ENCODE data around the gene CNNM1.

Gene CNNM1

GRCh38 chr10:99337901-99338300 is 8.7 kb downstream of the CNNM1 start:
- DNase-seq: no peak

- DNase-seq: no peak
These were observed 9.9 kb downstream of the CNNM1 start for GRCh38 chr10:99339077-99339476.

GRCh38 chr10:99339563-99340047 is 10.4 kb downstream of the CNNM1 start:
- no peak for DNase-seq

- DNase-seq: no peak
These were observed 11.5 kb downstream of the CNNM1 start for GRCh38 chr10:99340650-99341049.

GRCh38 chr10:99341248-99341647 is 12.1 kb downstream of the CNNM1 start:
- no peak for DNase-seq

GRCh38 chr10:99341860-99342490 is 12.8 kb downstream of the CNNM1 start:
- no peak for DNase-seq

GRCh38 chr10:99343262-99343661 is 14.1 kb downstream of the CNNM1 start:
- no peak for DNase-seq

- no peak for DNase-seq
These were observed 15.6 kb downstream of the CNNM1 start for GRCh38 chr10:99344715-99345114.

GRCh38 chr10:99345350-99345749 is 16.2 kb downstream of the CNNM1 start:
- peak in 1 of 2 experiments; percentile 0 for DNase-seq

- peak; percentile 20 to 50 for DNase-seq
These were observed 17.1 kb downstream of the CNNM1 start for GRCh38 chr10:99346247-99346646.

GRCh38 chr10:99347672-99348071 is 18.5 kb downstream of the CNNM1 start:
- no peak for DNase-seq

GRCh38 chr10:99353182-99353581 is 24.0 kb downstream of the CNNM1 start:
- no peak for DNase-seq

GRCh38 chr10:99357691-99358090 is 28.5 kb downstream of the CNNM1 start:
- no peak for DNase-seq

GRCh38 chr10:99358101-99358500 is 28.9 kb downstream of the CNNM1 start:
- no peak for DNase-seq

- no peak for DNase-seq
These were observed 31.8 kb downstream of the CNNM1 start for GRCh38 chr10:99360934-99361333.

GRCh38 chr10:99364125-99364524 is 35.0 kb downstream of the CNNM1 start:
- DNase-seq: no peak

GRCh38 chr10:99365311-99365710 is 36.2 kb downstream of the CNNM1 start:
- no peak for DNase-seq

- DNase-seq: no peak
These were observed 36.6 kb downstream of the CNNM1 start for GRCh38 chr10:99365736-99366135.

GRCh38 chr10:99366666-99367065 is 37.5 kb downstream of the CNNM1 start:
- DNase-seq: no peak

GRCh38 chr10:99368646-99369045 is 39.5 kb downstream of the CNNM1 start:
- no peak for DNase-seq

- DNase-seq: no peak
These were observed 40.0 kb downstream of the CNNM1 start for GRCh38 chr10:99369126-99369525.

- no peak for DNase-seq
These were observed 40.4 kb downstream of the CNNM1 start for GRCh38 chr10:99369551-99369950.

- DNase-seq: peak in 1 of 2 experiments; percentile 21
These were observed 41.8 kb downstream of the CNNM1 start for GRCh38 chr10:99370993-99371392.

- no peak for DNase-seq
These were observed 43.6 kb downstream of the CNNM1 start for GRCh38 chr10:99372546-99373271.

GRCh38 chr10:99374526-99374925 is 45.4 kb downstream of the CNNM1 start:
- no peak for DNase-seq
